Activated effector memory CD4-positive, alpha-beta T cell treated with Interleukin-2 at 50 U/mL for 16 hours (primary cell): ENCODE measurements around the gene SEMA3E.
"Not testable (repeated sequence)": the region's sequence is repeated elsewhere in the genome, so short reads cannot be mapped to it uniquely, and the experiment has no call there.

Experiments used
- DNase-seq: peaks from one replicate; pipeline ENCODE4 v3.0.0-alpha.2; 2020

Gene SEMA3E

DNA sequence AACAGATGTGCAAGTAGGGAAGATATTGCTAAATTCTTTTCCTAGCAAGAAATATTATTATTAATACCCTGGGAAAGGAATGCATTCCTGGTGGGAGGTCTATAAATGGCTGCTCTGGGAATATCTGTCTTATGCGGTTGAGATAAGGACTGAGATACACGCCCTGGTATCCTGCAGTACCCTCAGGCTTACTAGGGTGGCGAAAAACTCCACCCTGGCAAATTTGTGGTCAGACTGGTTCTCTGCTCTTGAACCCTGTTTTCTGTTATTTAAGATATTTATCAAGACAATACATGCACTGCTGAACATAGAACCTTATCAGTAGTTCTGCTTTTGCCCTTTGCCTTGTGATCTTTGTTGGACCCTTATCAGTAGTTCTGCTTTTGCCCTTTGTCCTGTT, 96.4 kb downstream of the SEMA3E start:
- DNase-seq = not testable (repeated sequence)

GRCh38 chr7:83550100-83550499, 98.8 kb downstream of the SEMA3E start:
- DNase-seq = no peak

GRCh38 chr7:83548250-83548649, 100.7 kb downstream of the SEMA3E start:
- no peak for DNase-seq

- no peak for DNase-seq
These were observed 101.4 kb downstream of the SEMA3E start for GRCh38 chr7:83547526-83547925.

DNA sequence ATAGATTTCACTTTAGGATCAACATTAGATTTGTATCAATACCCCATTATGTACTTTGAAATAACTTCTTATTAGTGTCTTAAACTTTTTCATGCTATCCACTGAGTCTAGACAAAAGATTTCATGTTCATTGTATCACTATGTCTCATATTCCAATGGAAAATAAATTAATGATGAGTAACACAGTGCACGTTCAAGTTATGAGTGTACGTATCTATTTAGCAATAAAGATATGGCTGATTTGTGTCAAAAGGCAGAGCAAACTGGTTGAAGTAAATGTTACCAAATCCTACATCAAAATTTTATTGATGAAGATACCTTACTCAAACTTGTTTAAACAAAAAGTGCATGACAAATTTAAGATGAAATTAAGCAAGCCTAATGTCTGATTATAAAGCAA, 102.4 kb downstream of the SEMA3E start:
- DNase-seq = no peak

- no peak for DNase-seq
These were observed 107.6 kb downstream of the SEMA3E start for GRCh38 chr7:83541187-83541960.

DNA sequence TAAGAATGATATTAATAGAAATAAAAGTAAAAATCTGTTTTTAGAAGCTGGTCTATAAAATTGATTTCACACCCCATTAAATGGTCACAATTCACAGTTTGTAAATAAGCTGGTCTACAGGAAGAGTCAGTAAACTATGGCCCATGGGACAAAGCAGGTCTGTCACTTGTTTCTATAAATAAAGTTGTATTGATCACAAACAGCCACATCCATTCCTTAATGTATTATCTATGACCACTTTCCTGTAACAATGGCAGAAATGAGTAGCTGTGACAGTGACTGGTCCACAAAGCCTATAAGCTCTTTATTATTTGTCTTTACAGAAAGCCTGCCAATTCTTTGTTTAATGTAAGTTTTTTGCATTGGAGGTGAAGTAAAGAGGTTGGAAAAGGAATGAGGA, 114.5 kb downstream of the SEMA3E start:
- no peak for DNase-seq

GRCh38 chr7:83532219-83532618, 116.7 kb downstream of the SEMA3E start:
- no peak for DNase-seq

DNA sequence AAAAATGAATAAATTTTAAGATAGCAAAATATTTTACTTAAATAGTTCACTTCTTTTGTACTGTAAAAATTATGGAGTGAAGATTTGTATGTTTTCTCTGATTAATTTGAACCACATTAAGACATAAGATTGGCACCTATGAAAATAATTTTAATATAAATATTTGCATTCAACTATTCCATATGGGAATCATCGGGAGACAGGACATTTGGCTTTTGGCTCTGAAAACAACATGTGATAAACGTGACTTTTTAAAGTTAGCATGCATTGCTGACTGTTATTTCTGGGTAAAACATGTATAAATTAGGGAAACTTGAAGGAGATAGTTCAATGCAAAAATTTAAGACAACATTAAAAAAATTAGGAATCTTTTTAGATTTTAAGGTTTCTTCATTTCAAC, 117.2 kb downstream of the SEMA3E start:
- DNase-seq = no peak

- no peak for DNase-seq
These were observed 120.0 kb downstream of the SEMA3E start for GRCh38 chr7:83528925-83529423.

GRCh38 chr7:83524277-83525075, 124.5 kb downstream of the SEMA3E start:
- no peak for DNase-seq

DNA sequence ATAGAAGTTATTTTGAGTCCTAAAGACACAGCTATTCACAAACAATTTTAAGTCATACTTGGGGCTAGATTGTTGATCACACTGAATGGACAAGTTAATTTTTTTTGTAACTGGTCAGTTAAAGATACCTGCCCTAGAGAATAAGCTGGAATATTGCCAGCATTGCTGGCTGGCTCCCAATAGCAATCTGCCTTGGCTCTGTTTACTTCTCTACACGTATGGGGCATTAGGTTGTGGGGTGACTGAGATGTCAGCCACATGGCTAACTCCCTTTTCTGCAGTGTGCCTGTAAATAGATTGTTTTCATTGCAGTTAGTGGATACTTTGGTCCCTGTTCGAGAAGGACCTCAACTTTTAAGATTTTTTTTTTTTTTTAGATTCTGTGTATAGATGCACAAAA, 128.2 kb downstream of the SEMA3E start:
- no peak for DNase-seq

GRCh38 chr7:83519240-83519639, 129.7 kb downstream of the SEMA3E start:
- DNase-seq = no peak

DNA sequence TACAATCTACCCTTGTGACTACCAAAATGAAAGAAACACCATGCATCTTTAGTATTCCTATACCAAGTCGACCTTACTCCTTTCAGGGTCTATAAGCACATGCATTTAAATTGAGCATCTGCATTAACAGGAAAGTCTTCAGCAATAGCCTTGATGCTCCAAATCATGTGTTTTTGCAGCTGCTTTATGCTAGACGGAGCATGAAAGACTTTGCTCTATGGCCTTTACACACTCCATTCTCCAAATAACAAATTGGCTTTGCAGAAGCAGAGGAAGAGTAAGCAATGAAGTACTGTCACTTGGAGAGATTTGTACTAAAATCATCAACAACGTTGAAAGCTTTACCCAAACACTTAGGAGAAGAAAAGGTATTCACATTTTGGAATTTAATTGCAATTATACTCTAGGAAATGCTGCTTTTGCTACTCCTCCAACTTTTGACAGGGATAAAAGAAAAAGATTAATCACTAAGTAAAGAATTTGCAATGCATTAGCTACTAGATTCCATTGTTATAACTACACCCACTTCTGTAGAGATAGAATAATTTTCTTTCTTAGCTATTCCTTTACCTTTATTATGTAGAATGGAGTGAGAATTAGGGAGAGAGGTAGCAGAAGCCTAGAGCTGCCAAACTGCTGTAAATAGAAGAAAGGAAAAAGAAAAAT, 131.8 kb downstream of the SEMA3E start:
- no peak for DNase-seq

- DNase-seq = no peak
These were observed 134.0 kb downstream of the SEMA3E start for GRCh38 chr7:83514977-83515376.

DNA sequence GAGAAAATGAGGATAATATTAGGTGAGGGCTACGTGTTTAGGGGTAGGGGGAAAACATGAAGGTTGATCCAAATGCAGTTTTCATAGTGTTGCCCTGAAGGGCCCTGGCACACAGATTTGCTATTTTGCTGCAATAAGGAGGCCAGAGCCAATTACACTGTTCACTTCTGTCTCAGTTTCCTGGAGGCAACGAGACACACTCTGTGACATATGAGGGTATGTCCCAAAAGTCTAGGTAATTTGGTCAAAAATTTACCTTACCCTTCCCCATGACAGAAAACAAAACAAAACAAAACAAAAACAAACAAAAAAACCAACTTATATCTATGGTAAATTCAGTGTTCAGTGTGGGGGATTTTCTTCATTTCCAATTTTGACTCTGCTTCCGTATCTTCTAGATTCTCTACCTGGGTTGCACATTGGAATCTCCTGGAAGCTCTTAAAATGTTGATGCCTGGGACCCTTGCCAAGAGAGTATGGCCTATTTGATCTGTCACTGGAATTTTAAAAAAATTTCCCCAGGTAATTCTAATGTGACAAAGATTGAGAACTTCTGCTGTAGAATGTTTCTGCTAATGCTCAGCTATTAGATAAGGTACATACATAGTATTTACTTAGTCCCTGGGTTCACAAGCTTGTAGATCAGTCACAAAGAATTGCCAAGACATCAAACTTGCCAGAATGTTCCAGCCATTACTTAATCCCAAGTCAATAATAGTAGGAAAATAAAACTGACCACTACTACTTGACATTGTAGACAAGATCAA, 139.5 kb downstream of the SEMA3E start:
- no peak for DNase-seq

GRCh38 chr7:83504330-83504729, 144.6 kb downstream of the SEMA3E start:
- DNase-seq = no peak

GRCh38 chr7:83502636-83503035, 146.3 kb downstream of the SEMA3E start:
- DNase-seq = no peak

DNA sequence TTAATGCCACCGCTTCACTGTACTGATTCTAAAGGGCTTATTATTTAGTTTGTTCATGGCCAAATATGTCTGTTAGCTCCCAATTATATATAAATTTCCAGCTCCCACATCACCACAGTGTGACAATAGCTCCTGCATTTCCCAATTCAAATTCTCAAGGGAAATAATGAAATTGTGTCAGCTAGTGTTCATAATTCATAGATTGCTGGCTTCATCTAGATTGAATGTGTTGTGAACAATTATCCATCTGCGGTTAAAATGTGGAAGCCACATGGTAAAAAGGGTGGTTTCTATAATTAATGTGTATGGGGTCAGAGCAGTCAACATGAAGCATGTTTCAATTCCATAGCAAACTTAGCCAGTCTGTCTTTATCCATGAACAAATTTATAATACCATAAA, 154.3 kb downstream of the SEMA3E start:
- no peak for DNase-seq

DNA sequence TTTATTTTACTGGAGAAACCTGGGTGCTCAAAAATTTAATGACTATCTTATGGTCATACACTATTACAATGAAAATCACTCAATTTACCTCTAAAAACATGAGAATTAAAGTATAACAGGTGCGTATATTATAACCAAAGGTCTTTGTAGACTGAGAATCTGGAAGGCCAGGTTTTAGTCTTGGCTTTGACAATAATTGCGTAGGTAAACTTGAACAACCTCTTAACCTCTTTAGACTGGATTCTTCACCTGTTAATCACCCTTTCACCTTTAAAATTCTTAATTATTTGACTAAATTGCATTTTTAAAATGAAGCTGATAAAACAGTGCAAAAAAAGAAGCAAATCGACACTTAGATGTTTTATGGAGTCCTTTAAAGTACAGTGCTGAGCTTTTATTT, 156.1 kb downstream of the SEMA3E start:
- DNase-seq = no peak

DNA sequence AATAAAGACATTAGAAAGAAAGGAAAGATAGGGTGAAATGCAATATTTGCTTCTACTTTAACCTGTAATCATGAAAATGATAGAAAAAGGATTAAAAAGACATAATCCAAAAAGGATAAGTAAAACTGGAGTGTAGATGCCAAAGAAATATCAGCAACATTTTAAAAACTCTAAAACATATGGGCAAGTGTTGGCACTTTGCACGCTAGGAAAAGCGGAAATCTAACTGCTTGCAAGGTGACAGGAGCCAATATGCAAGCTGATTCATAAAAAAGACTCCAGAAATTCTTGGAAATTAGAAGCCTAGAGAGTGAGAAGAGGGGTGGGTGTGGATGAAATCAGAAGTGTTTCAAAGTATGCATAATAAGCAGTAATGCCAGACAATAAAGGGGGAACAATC, 161.1 kb downstream of the SEMA3E start:
- DNase-seq = no peak

DNA sequence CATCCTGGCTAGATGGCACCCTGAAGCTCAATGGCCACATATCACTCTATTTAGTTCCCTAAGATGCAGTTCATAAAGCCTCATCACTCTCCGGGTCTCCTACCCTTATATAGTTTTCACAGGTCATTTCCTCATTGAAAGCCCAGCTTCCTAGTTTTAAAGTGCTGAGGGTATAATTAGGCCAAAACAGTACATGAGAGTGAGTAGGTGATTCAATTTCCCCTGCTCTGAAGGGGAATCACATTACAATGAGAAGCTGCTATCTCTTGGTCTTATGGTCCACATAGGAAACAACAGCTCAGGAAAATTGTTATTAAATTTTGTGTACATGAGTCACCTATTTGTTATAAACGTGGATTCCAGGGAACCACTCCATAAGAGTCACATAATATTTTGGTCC, 162.0 kb downstream of the SEMA3E start:
- no peak for DNase-seq

DNA sequence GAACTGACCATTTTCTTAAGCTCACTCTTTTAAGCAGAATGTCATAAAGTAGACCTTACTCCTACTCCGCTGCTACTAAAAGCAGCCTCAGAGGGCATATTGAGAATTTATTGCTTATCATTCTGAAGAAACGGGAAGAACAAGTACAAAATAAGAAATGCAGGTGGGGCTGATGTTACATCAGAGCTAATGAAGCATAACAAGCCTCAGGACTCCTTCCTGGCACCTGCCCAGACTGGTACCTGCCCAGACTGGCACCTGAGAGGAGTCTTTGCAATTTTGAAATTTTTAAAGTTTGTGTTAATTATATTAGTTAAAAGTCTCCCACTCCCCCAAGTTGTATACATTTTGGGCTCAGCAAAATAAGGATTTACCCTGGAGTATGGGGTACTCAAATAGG, 162.4 kb downstream of the SEMA3E start:
- no peak for DNase-seq
